Fibroblast of the aortic adventitia (primary cell): Measurements from ENCODE around the gene KIAA1755. TPM values are rescaled to one million over a fixed set of nuclear protein-coding genes. Genes with fewer than 3 reads are reported as not detected.

Source experiments
- DNase-seq: peaks from one replicate; pipeline ENCODE4 v3.0.0-alpha.2; 2010; ENCODE audit warnings: low read depth
- H3K4me3 ChIP-seq: 2 replicates; pipeline ENCODE4 v1.5.1; 2011; ENCODE audit warnings: low read depth, mild to moderate bottlenecking, control low read depth, low read length, moderate library complexity
- total RNA-seq: library from RNA; depleted of rRNA; stranded (reverse); fragments of >200 nt; gene quantifications from 2 replicates; pipeline ENCODE4 v1.2.3, GENCODE V29; 2012; ENCODE audit warnings: low replicate concordance
- TF ChIP-seq, protein P1 (sequence below): IDR thresholded peaks from 2 replicates; pipeline ENCODE4 v1.5.1; 2011; ENCODE audit warnings: mild to moderate bottlenecking, low read length, control low read depth, inconsistent platforms; ENCODE audit not compliant: insufficient read depth

KIAA1755 gene
- total RNA-seq, 1 donor: 10.8 TPM

DNA sequence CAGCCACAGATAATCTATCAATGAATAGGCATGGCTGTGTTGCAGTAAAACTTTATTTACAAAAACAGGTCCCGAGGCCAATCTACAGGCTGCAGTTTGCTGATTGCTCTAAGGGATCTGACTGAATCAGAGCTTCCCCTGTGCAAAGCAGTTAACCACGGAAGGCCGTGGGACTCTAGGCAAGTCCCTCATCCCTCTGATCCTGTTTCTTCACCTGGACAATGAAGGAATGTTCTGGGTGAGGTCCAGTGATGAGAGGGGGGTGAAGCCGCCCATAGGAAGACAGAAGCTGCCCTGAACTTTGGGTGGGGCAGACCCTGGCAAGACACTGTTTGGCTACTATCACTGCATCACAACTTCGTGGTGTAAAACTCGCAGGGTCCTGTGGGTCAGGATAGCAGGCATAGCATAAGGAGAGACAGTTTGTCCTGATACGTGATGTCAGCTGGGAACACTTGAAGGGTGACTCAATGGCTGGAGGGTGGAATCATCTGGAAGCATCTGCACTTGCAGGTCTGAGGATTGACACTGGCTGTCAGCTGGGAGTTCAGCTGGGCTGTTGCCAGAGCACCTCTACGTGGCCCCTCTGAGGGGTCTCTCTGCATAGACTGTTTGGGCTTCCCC, 62.2 kb downstream of the KIAA1755 start:
- TF ChIP-seq, protein P1, sequence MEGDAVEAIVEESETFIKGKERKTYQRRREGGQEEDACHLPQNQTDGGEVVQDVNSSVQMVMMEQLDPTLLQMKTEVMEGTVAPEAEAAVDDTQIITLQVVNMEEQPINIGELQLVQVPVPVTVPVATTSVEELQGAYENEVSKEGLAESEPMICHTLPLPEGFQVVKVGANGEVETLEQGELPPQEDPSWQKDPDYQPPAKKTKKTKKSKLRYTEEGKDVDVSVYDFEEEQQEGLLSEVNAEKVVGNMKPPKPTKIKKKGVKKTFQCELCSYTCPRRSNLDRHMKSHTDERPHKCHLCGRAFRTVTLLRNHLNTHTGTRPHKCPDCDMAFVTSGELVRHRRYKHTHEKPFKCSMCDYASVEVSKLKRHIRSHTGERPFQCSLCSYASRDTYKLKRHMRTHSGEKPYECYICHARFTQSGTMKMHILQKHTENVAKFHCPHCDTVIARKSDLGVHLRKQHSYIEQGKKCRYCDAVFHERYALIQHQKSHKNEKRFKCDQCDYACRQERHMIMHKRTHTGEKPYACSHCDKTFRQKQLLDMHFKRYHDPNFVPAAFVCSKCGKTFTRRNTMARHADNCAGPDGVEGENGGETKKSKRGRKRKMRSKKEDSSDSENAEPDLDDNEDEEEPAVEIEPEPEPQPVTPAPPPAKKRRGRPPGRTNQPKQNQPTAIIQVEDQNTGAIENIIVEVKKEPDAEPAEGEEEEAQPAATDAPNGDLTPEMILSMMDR: no peak
- DNase-seq: no peak
- no peak overlapping the region for H3K4me3 ChIP-seq

DNA sequence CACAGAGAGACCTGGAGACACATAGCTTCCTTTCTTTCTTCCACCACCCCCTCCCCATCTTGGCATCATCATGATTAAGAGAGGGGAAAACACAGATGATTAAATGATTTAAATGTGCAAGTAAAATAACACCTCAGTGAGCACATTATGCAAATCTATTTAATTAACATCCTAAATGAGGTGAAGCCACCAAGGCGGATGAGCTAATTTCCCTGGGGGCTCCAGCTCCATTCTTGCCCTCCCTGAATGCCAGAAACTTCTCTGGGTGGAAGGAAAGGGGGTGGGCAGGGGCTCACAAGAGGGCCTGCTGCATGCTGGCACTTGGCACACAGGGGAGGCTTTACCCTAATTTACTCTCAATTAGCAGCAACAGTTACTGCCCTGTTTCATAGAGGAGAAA, 62.9 kb downstream of the KIAA1755 start:
- no peak overlapping the region for H3K4me3 ChIP-seq
- DNase-seq: no peak
- TF ChIP-seq, protein P1: no peak

DNA sequence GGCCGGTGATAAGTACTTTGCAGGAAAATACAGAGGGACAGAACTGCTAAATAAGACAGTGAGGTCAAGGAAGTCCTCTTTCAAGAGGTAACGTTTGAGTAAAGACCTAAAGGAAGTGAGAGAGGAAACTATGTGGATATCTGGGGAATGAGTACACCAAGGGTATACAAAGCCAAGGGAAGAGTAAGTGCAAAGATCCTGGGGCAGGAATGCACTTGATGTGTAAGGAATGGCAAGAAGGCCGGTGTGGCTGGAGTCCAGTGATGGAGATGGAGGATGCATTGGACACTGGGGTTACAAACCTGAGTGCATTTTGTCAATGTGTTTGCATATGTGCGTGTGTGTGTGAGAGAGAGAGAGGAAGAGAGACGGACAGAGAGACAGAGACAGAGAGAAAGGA, 63.3 kb downstream of the KIAA1755 start:
- DNase-seq: no peak
- no peak overlapping the region for H3K4me3 ChIP-seq
- TF ChIP-seq, protein P1: no peak

DNA sequence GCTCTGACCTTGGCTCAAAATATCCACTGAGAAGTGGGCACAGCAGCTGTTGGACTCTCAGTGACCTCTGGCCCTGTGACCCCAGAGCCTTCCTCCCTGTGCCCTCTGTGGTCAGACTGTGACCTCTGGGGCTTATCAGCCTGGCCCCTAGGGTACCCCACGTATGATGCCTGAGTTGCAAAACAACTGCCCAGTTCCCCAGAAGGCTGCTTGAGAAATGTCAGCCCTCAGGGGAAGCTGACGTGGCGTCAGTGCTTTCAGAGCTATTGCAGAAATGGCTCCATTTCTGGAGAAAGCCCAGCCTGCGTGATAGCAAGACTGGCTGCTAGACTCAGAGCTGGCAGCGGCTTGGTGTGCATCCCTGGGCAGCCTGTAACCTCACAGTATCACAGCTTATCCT, 63.9 kb downstream of the KIAA1755 start:
- TF ChIP-seq, protein P1: no peak
- no peak overlapping the region for H3K4me3 ChIP-seq
- DNase-seq: peak; percentile 96

DNA sequence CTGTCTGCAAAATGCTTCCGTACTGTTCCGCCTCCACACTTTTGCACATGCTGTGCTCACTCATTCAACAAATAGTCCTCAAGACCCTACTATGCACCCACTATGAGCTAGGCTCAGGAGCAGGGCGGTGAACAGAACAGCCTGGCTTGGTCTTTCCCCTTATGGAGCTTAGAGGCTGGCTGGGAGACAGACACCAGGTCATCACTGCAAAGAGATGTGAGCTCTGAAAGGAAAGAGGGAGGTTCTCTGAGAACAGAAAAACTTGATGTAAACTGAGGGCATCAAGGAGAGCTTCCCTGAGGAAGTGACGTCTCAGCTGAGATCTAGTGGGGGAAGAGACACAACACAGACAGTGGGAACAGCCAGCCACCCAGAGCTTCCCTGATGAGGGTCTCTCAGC, 64.5 kb downstream of the KIAA1755 start:
- TF ChIP-seq, protein P1: no peak
- no peak for DNase-seq
- no peak overlapping the region for H3K4me3 ChIP-seq

DNA sequence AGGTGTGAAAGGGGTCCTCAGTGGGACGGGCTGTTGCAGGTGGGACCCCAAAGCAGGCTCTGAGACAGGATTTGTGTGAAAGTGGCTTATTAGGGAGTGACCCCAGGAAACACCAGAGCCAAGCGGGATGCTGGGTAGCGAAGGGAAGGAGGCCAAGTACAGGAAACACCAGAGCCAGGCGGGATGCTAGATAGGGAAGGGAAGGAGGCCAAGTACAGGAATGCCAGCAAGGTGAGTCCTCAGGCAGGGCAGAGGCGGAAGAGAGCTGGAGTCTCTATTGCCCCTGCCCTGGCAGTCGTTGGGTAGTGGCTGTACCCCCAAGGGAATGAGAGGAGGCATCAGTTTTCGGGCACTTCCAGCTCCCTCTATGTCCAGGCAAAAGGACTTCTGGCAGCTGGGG, 65.0 kb downstream of the KIAA1755 start:
- DNase-seq: no peak
- TF ChIP-seq, protein P1: no peak

DNA sequence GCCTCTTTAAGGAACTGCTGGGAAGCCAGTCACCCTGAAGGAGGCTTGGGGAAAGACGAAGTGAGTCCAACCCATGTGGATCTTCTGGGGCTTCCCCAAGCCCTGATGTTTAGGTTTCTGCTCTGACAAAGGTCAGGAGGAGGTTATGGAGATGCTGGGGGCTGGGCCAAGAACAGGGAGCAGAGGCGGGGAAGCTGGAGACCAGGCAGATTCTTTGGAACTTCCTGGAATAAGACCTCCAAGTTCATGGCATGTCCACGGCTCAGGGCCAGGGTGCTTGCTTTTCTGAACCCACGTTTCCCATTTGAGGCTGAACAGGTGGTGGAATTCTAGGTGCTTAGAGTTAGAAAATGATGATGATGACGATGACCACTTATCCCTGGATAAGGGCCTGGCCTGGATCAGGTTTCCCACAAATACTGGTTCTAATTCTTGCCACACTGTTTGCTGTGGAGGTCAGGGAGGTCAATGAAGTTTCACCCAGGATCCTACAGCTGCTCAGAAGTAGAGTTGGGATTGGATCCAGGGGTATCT, 65.5 kb downstream of the KIAA1755 start:
- DNase-seq: no peak
- TF ChIP-seq, protein P1: no peak
- H3K4me3 ChIP-seq: no peak overlapping the region

More for the DNA sequence above, 65.0 kb downstream of the KIAA1755 start:
- H3K4me3 ChIP-seq: no peak overlapping the region
